Activated CD4-positive, alpha-beta T cell treated with anti-CD3 and anti-CD28 coated beads for 24 hours (primary cell): ENCODE results near the gene MEF2C.
A peak's percentile ranks its signal among the peaks of the same experiment; 100 is the strongest.

Experiments used
- DNase-seq, 2 donors: peaks; one replicate each; pipeline ENCODE4 v3.0.0-alpha.2; 2020; ENCODE audit warnings: low read depth in 2 of 2

The MEF2C gene

DNA sequence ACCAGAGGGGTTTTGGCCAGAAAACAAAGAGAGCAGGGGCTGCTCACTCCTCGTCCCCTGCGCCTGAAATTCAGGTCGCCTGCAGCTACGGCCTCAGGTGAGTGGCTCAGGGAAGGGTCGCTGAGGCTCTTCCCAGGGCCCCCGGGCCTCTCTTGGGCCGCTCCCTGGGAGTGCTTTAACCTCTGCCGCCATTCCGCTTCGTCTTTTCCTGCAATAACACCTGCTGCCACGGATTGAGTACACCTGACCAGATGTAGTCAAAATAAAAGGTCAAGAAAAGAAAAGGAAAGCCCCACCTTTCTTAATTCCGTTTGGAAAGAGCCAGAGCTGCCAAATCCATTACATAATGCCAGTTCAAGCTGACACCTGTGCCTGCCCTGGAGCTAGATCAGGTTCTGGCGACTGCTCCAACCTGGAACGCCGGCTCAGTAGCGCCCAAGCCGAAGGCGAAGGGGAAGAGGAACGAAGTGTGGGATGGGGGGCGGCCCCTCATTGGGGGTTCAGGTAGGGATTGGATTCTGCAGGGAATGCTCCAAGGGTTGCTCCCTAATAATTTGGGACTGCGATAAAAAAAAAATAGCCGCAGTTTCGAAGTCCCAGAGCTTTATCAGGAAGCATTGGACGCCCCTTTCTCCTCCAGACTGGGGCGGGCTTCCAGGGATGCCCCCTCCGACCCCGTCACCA is 193.9 kb downstream of the MEF2C start:
- no peak for DNase-seq

DNA sequence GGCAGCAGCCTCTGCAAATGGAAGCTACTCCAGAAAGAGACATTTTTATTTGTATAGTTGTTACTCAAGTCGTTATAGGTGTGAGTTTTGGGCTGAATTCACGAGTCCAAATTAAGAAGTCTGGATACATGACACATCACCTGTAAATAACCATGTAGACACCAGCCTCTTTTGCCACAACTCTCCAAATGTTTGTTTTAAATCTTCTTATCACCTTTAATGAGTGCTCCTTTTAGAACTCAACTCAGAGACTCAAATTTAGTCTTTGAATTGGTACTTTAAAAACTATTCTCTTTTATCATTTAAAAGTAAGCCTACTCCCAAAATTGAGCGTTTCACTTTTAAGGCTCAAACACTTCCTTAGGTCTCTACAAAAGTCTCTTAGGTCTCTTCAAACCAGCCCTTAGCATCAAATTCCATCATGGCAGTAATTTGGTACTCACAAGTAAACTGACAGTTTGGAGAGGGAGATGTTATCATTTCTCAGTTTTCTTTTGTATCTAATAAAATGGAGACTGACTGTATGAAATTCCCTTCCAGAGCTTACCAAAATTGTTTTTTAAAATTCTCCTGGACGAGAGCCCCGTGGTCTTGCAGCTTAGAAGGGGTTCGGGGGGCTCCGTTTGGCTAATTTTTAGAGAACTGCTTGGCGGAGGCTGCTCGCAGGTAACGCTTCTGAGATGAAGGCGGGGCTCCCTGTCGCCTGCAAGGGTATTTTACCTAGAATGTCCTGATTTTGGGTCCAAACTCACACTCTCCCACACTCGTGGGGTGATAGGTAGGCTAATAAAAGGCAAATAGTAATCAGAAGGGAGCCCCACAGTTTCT is 194.6 kb downstream of the MEF2C start:
- DNase-seq: no peak

DNA sequence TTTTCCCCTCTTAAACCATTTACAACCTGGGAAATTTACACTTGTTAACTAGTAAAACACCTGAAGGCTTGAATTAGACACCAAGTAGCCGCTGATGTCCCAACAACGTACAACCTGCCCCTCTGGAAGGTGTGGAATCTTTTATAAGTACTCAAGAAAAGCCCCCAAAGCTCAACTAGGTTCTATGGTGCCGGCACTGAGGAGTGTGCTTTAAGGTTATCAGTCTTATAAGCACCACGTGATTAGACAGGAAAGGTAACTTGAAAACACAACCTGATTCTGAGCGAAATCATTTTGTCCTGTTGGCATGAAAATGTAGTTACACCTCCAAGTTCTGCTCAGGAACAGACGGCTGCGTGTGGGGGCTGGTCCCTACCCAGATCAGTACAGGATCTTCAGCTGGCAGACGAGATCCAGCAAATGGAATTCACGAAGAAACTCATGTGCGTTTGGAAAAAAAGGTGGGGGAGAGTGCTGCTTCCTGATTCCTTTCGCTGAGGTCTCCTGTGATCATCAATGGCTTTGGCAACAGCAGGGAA is 195.5 kb downstream of the MEF2C start:
- no peak for DNase-seq

DNA sequence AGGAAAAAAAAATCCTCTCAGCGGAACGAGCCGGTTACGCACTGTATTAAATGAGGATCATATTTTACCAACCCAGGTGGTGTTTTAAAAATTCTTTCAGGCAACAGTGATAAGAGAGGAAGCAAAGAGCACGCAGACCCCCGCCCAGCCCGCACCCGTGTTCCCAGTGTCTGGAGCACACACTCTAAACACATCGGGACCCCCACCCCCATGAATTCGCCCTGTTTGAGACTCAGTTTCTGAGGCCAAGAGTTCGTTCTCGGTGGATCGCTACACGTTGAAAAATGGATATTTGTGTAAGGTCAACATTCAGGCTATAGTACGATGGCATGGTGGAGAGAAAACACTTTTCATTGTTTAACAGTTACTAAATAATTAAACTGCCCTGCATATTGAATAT is 196.3 kb downstream of the MEF2C start:
- DNase-seq: no peak

DNA sequence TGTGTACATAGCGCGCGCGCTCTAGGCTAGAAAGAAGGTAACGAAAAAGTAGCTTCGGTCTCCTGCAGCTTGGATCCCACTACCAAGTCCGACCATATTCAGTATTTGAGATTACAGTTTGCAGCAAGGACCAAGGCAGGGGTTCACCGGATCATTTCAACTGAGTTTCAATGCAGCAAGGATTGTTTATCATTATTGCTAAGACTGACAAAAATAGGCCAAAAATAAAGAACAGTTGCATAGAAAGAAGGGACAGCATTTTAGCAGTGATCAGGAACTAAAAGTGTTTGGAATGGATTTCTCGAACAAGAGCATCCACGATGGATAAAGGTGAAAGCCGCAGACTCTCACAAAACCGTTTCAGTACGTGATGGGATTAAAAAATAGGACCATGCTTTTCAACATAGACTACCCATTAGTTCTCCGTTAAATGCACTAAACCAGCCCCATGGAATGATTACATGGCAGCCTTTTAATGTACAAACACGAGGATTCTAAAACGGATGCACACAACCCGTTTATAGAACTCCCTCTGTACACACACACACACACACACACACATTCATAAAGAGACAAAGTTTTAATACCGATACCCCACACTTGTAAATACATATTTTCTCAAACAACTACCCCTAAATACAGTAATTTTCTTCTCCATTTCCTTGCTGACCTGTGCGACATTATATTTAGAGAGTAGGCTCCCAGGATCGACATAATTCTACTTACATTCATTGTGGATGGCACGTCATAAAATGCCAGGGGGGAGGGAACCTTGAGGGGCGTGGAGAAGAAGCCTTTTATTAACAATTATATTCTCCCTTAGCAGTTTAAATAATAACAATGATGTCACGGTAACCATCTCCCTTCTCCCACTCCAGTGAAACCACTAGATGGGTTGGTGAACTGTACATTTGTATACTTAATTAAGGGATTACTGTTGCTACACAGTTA is 197.1 kb downstream of the MEF2C start:
- no peak for DNase-seq

DNA sequence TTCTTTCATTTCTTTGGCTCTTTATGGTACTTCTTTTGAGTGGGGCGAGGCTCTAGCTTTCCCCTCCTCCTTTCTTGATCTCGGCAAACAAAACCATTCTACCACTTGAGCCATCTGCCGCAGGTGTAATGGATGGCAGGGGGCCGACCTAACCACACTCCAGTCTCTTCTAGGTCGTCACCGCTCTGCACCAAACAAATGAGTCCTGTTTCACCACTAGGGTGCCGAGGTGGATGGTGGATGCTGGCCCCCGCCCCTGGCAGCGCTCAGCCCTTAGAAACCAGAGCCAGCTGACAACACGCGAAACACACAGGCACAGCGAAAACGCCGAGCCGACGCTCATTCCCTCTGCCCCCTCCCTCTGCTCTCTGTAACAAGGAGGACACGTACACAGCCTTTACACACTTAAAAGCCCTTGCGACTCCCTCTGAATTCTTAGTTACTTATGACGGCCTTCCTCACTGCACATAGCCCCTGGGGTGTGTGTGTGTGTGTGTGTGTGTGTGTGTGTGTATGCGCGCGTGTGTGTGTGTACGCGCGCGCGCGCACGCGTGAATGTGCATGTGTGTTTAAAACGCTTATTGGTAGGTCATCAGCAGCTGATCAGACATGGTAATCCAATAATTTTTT is 199.4 kb downstream of the MEF2C start:
- DNase-seq: no peak

DNA sequence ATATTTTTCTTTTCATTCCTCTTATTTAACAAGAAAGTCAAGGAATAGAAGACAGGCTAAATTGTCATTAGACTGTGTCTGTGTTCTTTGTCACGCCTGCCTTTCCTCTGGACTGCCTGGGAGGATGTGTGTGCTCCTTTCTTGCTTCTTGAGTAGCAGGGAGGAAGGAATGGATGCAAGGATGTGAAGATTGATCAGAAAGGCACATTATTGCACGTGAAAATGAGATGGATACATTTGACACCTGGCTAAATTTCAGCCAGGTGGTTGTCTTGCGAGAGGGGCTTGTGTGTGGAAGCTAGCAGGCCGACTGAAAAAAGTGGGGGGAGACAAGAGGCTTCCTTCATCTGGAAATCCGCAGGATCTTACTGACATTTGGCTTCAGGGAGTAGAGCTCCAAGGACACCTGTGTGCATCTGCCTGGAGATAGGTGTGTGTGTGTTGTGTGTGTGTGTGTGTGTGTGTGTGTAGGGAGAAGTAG is 200.1 kb downstream of the MEF2C start:
- DNase-seq: no peak

DNA sequence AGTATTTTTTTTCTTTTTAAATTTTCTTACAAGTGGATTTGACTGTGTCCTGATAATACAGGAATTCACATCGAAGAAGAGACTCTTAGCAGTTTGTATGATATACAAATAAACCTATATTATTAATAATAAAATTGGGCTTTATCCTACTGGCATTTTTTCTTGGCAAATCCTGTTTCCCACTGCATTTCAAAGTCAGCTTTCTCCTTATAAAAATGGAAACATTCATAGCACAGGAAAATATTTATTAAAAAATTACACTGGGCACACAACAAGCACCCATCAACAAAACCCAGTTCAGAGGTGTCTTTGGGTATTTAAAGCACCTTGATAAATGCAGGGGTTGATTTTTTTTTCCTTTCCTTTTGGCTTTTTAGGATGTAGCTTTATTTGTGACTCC is 200.9 kb downstream of the MEF2C start:
- DNase-seq: no peak

DNA sequence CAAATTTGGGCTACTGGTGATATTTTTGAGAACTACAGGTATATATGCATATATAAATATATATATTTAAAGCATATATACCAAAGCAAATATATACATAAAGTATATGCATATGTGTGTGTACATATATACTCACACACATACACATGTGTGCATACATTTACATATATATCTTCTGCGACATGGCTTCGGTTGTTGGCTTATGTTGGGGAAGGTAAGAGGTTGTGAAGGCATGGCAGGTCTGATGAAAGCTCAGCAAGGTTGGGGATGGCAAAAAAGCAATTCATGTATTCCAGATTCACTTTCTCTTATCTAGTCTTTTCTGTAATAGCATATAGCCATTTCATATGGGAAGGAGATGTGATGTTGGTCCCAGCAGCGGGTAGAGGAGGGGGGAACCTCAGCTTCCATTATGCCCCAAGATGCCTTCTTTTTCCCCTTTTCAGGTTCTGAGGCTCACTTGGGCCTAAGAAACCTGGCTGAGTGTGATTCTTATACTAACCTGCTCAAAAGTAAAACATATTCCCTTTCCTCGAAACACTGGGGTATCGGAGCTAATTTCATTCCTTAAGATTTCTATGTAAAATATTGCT is 201.7 kb downstream of the MEF2C start:
- no peak for DNase-seq

DNA sequence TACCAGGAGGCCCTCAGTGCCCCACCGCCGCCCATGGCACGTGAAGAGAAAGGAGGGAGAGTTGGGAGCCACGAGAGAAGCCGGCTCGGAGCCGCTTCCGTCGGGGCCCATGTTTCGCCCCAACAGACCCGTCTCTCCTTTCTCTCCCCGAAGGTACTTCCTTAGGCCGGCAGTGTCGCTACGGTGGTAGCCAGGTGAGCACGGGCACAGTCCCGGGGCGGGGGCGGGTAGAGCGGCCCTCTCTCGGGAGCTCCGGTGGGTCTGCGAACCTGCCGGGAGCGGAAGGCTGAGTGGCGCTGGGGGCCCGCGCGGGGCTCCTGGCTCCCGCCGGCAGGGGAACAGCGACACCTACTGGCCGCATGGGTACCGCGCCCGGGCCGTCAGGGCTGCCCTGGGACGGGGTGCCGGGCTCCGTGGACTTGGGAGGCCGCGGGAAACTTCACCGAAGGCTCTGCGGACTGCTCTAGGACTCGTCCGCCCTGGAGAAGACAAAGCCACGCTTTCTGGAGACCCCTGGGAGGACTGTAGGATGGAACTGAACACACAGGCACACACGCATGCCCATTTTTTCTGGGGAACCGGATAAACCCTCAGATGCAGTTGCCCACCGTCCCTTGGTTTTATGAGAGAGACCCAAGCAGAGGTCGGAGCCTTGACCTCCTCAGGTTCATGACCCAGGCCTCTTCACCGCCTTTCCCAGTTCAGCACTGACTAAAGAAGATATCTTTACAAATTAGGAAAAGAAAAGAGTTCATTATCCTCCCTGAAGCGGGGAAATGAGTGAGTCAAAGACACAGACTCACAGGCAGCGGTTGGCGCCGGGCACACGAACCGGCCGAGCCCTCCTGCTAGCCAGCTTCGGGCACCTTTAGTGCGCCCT is 202.5 kb downstream of the MEF2C start:
- DNase-seq: peak; percentile 62 to 77

DNA sequence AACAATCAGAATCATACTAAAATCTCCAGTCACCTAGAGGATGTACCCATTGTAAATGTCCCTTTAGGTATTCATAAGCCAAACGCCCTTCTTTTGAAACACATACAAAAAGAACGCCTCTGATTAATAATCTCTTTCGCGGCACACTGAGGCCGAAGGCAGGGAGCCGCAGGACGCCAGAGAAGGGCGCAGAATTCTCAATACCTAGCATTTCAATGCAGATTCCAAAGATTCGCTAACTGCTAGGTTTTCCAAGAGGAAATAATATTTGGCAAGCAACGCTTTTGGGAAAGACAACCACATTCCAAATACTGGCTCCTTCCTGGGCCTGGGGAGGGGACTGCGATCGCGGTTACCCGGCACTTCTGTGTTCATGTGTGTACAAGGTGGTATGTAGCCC is 203.3 kb downstream of the MEF2C start:
- no peak for DNase-seq

DNA sequence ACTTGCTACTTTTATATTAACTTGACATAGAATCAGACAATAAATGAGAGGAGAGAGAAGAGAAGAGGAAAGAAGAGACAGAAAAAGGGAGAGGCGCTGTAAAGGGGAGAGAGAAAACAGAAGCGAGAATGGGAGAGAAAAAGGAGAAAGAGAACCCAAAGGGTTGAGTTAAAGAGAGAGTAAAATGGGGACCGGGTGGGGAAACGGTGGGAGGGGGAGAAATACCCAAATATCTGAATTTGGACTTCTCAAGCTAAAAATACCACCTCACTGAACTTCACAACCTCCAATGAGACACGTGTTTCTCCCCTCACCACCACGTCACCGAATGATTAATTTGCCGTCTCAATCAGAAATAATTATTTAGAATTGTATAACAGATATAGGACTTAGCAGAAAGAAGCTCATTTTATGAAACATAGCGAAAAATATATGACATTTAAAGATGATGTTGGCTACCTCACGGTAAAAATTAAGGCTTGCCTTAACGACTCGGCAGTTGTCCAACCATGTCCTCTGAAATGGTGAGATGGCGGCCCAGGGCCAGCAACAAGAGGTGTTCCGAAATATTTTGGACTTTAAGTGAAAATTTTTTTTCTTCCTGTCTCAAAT is 204.1 kb downstream of the MEF2C start:
- DNase-seq: no peak

DNA sequence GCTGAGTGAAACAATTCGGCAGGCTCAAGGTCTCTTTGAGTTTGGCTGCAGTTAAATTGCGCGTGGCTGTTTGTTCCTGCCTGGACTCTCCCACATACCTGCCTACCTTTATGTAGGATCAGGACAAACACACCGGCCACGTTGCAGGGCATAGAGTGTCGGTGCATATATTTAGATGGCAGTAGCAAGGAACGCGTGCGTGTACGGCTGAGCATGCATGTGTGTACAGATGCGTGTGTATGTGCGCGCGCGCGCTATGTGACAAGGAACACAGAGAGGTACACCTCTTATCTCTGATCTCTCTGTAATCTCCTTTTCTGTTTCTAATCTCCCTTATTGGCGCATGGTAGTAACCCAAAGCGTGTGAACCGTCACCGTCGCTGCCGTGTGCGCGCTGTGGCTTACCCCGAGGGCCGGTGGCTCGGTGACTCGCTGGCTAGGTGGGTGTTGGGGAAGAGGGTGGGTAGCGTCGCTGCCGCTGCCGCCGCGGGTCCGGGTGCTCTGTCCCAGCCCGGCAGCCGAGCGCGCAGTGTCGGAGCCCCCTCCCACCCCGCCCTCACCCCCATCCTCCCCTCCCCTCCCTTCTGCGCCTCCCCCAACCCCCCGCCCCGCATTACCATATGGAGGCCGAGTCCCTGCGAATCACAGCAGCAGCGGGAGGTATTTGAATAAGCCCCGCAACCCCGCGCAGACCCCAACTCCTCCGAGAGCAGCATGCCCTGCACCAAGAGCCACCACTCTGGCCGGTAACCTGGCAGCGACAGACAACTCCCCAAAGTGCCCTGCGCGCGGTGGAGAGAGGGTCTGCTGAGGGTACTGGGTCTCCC is 204.8 kb downstream of the MEF2C start:
- DNase-seq: no peak

DNA sequence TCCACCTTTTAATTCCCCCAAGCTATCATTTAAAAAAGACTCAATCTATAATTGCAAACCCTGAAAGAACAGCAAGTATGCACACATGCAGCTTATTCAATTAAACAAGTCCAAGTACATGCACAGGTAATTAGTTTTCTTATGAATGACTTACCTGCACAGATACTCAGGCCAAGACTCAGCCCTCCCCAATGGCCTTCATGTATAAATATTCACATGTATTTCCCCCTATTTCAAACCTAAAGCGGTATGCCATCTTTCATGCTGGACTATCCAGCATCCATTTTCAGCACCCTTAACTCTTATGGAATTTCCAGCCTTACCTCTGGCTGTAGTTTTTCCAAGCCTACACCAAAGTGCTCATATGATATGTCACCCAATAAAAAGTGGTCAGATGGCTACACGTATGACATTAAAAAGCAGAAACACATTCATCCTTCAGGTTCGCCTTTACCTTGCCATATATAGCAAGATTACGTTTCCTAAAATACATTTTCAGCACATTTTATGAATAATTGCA is 205.5 kb downstream of the MEF2C start:
- no peak for DNase-seq

DNA sequence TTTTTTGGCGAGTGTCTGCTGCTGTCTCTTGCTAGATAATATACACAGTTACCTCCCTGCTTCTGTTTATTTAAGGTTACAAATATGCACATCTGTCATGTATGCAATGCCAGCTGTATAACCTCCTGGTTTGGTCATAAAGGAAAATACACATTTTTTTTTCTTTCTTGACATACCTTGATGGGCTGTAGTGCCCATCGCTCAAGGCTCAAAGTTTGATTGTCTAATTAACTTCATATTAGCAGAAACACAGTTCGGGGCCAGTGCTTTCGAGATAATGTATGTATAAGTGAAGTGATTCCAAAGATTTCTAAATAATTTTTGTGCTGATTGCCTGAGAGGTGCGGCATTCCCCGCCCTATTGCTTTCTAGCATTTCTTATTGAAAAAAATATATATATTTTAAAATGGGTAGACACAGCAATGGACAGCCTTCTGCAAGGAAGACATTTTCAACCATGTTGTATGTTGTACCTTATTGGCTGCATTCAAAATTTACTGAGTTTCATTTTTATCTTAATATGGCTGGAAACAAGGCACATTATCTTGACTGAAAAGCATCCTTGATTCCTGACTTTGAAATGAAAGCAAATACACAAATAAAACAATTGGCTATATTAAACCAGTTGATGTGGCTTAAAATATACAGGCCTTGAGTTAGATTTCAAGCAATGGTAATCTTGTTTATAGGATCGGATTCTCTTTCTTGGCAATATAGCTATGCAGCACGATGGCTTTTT is 206.2 kb downstream of the MEF2C start:
- DNase-seq: no peak

DNA sequence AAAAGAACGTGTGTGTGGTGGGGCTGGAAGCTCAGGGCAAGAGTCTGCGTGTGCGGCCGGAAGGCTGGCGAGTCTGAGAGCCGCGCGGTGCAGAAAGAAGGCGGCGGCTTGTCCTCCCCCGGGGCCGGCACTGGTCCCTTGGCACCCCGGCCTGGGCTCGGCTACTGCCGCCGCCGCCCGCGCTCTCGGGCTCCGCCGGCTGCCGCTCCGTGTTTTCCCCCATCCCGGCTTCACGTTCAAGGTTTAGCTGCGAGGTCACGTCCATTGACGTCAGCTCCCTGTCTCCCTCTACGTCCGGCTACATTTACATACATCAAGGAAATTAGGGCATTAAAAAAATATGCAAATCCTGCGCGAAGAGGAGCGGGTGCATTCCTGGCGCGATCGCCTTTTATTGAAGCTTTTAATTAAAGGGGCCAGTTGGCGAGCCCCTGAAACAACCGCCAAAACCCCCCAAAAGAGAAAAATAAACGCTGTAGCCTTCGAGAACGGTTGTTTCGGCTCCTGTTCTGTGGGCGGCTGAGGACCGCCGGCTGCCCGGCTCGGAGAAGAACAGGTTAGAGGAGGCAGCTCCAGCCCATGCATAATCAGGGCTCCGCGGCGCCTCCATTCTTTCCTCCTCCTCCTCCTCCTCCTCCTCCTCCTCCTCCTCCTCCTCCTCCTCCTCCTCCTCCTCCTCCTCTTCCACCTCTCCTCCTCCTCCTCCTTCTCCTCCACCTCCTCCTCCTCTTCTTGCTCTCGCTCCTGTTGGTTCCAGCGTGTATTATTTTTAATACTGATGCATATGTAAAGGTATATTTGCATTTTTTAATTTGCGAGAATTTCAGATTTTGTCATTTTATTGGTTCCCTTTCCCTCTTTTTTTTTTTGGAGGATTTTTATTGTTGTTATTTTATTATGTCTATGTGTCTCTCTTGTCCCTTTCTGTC is 207.0 kb downstream of the MEF2C start:
- no peak for DNase-seq
